DND-41 (cell line): ENCODE results near the gene TUFM.

Experiments
- ATAC-seq: fragments of 200-7000 bp; cut with Tn5 transposase; 3 replicates; pipeline ENCODE4 v1.9.1; 2021; ENCODE audit warnings: low read depth; ENCODE audit not compliant: insufficient read depth
- DNase-seq: peaks from one replicate; pipeline ENCODE4 v3.0.0-alpha.2; 2020
- H2AFZ ChIP-seq: 2 replicates; pipeline ENCODE4 v1.6.0; 2012; ENCODE audit warnings: low read depth, low read length
- H3K27ac ChIP-seq: 2 replicates; pipeline ENCODE4 v1.5.1; 2012; ENCODE audit warnings: low read length, inconsistent platforms
- H3K27me3 ChIP-seq: fragments of 200-600 bp; sonication (generic); 2 replicates; pipeline ENCODE4 v1.6.0; 2012; ENCODE audit warnings: low read length, mild to moderate bottlenecking, inconsistent platforms; ENCODE audit not compliant: insufficient read depth, poor library complexity
- H3K36me3 ChIP-seq: 2 replicates; pipeline ENCODE4 v1.5.1; 2012; ENCODE audit warnings: low read length, inconsistent platforms; ENCODE audit not compliant: insufficient read depth
- H3K4me1 ChIP-seq: 2 replicates; pipeline ENCODE4 v1.5.1; 2012; ENCODE audit warnings: mild to moderate bottlenecking, low read length; ENCODE audit not compliant: insufficient read depth
- H3K4me2 ChIP-seq: 2 replicates; pipeline ENCODE4 v1.6.0; 2012; ENCODE audit warnings: mild to moderate bottlenecking, moderate library complexity, low read length, inconsistent platforms; ENCODE audit not compliant: insufficient read depth
- H3K4me3 ChIP-seq, 2 experiments: fragments of 200-600 bp in 1 of 2; shearing (Covaris generic) in 1 of 2; 2 replicates each; pipeline ENCODE4 v1.5.1; 2012 to 2016; ENCODE audit warnings: inconsistent platforms in 2 of 2, low read length in 2 of 2, mild to moderate bottlenecking in 2 of 2, low read depth in 1 of 2, moderate library complexity in 1 of 2
- H3K79me2 ChIP-seq: 2 replicates; pipeline ENCODE4 v1.6.0; 2012; ENCODE audit warnings: low read length, inconsistent platforms; ENCODE audit not compliant: insufficient read depth
- H3K9ac ChIP-seq: 2 replicates; pipeline ENCODE4 v1.6.0; 2012; ENCODE audit warnings: low read depth, mild to moderate bottlenecking, inconsistent platforms, low read length, moderate library complexity
- H3K9me3 ChIP-seq: 2 replicates; pipeline ENCODE4 v1.5.1; 2012; ENCODE audit warnings: low read length, moderate library complexity, mild to moderate bottlenecking, inconsistent platforms; ENCODE audit not compliant: insufficient read depth, severe bottlenecking
- H4K20me1 ChIP-seq: 2 replicates; pipeline ENCODE4 v1.6.0; 2012; ENCODE audit warnings: low read length; ENCODE audit not compliant: insufficient read depth
- CTCF ChIP-seq: IDR thresholded peaks from 2 replicates; pipeline ENCODE4 v1.5.1; 2012; ENCODE audit warnings: borderline replicate concordance, low read length, moderate library complexity, mild to moderate bottlenecking; ENCODE audit not compliant: poor library complexity, severe bottlenecking; ENCODE audit errors: extremely low read depth
- EZH2 ChIP-seq: IDR thresholded peaks from 3 replicates; pipeline ENCODE4 v1.6.1; 2012; ENCODE audit warnings: borderline replicate concordance, low read depth, mild to moderate bottlenecking, moderate library complexity, low read length, inconsistent platforms; ENCODE audit not compliant: severe bottlenecking

TUFM gene

GRCh38 chr16:28865001-28865688, 19.0 kb upstream of the TUFM start:
- no peaks in the 10 kb centered on the region for H3K27me3 ChIP-seq
- DNase-seq: no peak
- H3K4me1 ChIP-seq: peaks cover 28% of the 10 kb centered on the region
- H3K27ac ChIP-seq: 0 out of 2 replicates have a peak overlapping the region, but pooled peaks have one; percentile 6
- H3K79me2 ChIP-seq: peaks cover 59% of the 10 kb centered on the region
- H3K9me3 ChIP-seq: no peaks in the 10 kb centered on the region
- H3K9ac ChIP-seq: peak overlapping the region; percentile 79
- H3K4me3 ChIP-seq: peak overlapping the region; percentile 58 to 80; a peak in 3 of 4 replicates
- peaks cover 9% of the 10 kb centered on the region; the same call in 1 of the 2 replicates for H4K20me1 ChIP-seq
- peak overlapping the region; percentile 98 for H3K4me2 ChIP-seq
- ATAC-seq: no peak
- H2AFZ ChIP-seq: no peak overlapping the region
- peaks cover 40% of the 10 kb centered on the region for H3K36me3 ChIP-seq
- TF ChIP-seq EZH2 (no peak), CTCF (no peak)

GRCh38 chr16:28863929-28864793, 18.0 kb upstream of the TUFM start:
- Histone ChIP-seq H3K4me3 (peak overlapping the region; percentile 58 to 80; a peak in 3 of 4 replicates), H3K36me3 (peaks cover 30% of the 10 kb centered on the region), H3K4me2 (peak overlapping the region; percentile 98), H3K27me3 (no peaks in the 10 kb centered on the region), H3K27ac (peak overlapping the region; percentile 70), H3K9ac (peak overlapping the region; percentile 79), H3K9me3 (no peaks in the 10 kb centered on the region), H3K4me1 (peaks cover 28% of the 10 kb centered on the region), H4K20me1 (peaks cover 8% of the 10 kb centered on the region; the same call in 1 of the 2 replicates), H2AFZ (peak overlapping the region; percentile 94), H3K79me2 (peaks cover 59% of the 10 kb centered on the region)
- ATAC-seq (no peak; the same call in 2 of the 3 replicates), DNase-seq (no peak)
- no peak for TF ChIP-seq CTCF
- TF ChIP-seq EZH2: no peak

GRCh38 chr16:28859326-28859725, 13.2 kb upstream of the TUFM start:
- Histone ChIP-seq H3K4me2 (no peak overlapping the region), H3K9ac (no peak overlapping the region), H3K9me3 (no peaks in the 10 kb centered on the region), H3K36me3 (0 out of 2 replicates have a peak, but pooled peaks cover 3% of the 10 kb centered on the region), H3K27me3 (no peaks in the 10 kb centered on the region), H3K4me1 (peaks cover 13% of the 10 kb centered on the region), H3K4me3 (no peak overlapping the region), H3K27ac (no peak overlapping the region), H2AFZ (no peak overlapping the region), H3K79me2 (peaks cover 27% of the 10 kb centered on the region), H4K20me1 (no peaks in the 10 kb centered on the region)
- no peak for ATAC-seq
- DNase-seq: no peak
- TF ChIP-seq EZH2 (no peak), CTCF (no peak)
